WERI-Rb-1 (cell line): ENCODE data around the gene TNS4.

Experiments
- DNase-seq: peaks from one replicate; pipeline ENCODE4 v3.0.0-alpha.2; 2020
- H3K27ac ChIP-seq: fragments of 250-450 bp; sonication (Bioruptor Pico); 2 replicates; pipeline ENCODE4 v1.5.1; 2020; ENCODE audit warnings: mild to moderate bottlenecking, moderate library complexity
- H3K27me3 ChIP-seq: fragments of 250-450 bp; sonication (Bioruptor Pico); 2 replicates; pipeline ENCODE4 v1.5.1; 2021; ENCODE audit warnings: mild to moderate bottlenecking, low read depth, moderate library complexity; ENCODE audit not compliant: insufficient read depth, severe bottlenecking
- H3K36me3 ChIP-seq: fragments of 250-450 bp; sonication (Bioruptor Pico); 2 replicates; pipeline ENCODE4 v1.5.1; 2020; ENCODE audit warnings: mild to moderate bottlenecking, moderate library complexity
- H3K4me3 ChIP-seq: 2 replicates; pipeline ENCODE4 v1.5.1; 2011; ENCODE audit warnings: low read depth, mild to moderate bottlenecking, control low read depth, low read length
- H3K9me3 ChIP-seq: fragments of 250-450 bp; sonication (Bioruptor Pico); 2 replicates; pipeline ENCODE4 v1.5.1; 2021; ENCODE audit warnings: mild to moderate bottlenecking, moderate library complexity; ENCODE audit not compliant: severe bottlenecking
- CTCF ChIP-seq: IDR thresholded peaks from 2 replicates; pipeline ENCODE4 v1.5.1; 2011; ENCODE audit warnings: low read depth, mild to moderate bottlenecking, control low read depth, inconsistent platforms, low read length

TNS4 gene

GRCh38 chr17:40532520-40533253 is 31.3 kb upstream of the TNS4 start:
- H3K27ac ChIP-seq: no peak overlapping the region; the same call in 1 of the 2 replicates
- no peak overlapping the region for H3K4me3 ChIP-seq
- DNase-seq: no peak
- no peaks in the 10 kb centered on the region for H3K36me3 ChIP-seq
- no peaks in the 10 kb centered on the region for H3K27me3 ChIP-seq
- no peak for TF ChIP-seq CTCF
- no peaks in the 10 kb centered on the region for H3K9me3 ChIP-seq

- DNase-seq: no peak
- Histone ChIP-seq H3K36me3 (no peaks in the 10 kb centered on the region), H3K9me3 (no peaks in the 10 kb centered on the region), H3K27me3 (no peaks in the 10 kb centered on the region), H3K27ac (no peak overlapping the region), H3K4me3 (no peak overlapping the region)
- TF ChIP-seq CTCF: no peak
Observed at GRCh38 chr17:40531051-40531991, 29.9 kb upstream of the TNS4 start.

- Histone ChIP-seq H3K4me3 (no peak overlapping the region), H3K27ac (no peak overlapping the region), H3K27me3 (no peaks in the 10 kb centered on the region), H3K36me3 (no peaks in the 10 kb centered on the region), H3K9me3 (peaks cover 4% of the 10 kb centered on the region)
- no peak for DNase-seq
- TF ChIP-seq CTCF: no peak
Observed at GRCh38 chr17:40530531-40530994, 29.1 kb upstream of the TNS4 start.

DNA sequence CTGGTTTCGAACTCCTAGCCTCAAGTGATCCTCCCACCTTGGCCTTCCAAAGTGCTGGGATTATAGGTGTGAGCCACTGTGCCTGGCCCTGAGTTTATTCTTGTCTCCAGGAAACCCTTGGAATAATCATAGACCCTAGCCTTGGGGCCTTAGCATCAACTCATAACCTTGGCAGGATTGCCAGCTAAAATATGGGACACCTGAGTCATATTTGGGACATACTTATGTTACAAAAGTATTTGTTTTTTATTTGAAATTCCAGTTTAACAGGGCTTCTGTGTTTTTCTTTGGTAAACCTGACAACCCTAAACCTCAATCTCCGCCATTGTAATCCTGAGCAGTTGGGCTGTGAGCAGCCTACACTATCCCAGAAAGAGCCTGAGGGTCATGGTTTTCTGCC is 28.6 kb upstream of the TNS4 start:
- no peak for DNase-seq
- Histone ChIP-seq H3K9me3 (peaks cover 10% of the 10 kb centered on the region), H3K27me3 (no peaks in the 10 kb centered on the region), H3K36me3 (no peaks in the 10 kb centered on the region), H3K27ac (no peak overlapping the region), H3K4me3 (no peak overlapping the region)
- TF ChIP-seq CTCF: no peak

GRCh38 chr17:40528692-40529417 is 27.4 kb upstream of the TNS4 start:
- Histone ChIP-seq H3K9me3 (peaks cover 16% of the 10 kb centered on the region), H3K4me3 (no peak overlapping the region), H3K27ac (no peak overlapping the region), H3K36me3 (no peaks in the 10 kb centered on the region), H3K27me3 (no peaks in the 10 kb centered on the region)
- DNase-seq: no peak
- TF ChIP-seq CTCF: no peak
